H1 (cell line): ENCODE results near the gene ASF1A. TPM values are rescaled to one million over a fixed set of nuclear protein-coding genes. Genes with fewer than 3 reads are reported as not detected.
A peak's percentile ranks its signal among the peaks of the same experiment; 100 is the strongest.

ENCODE experiments used
- CTCF ChIA-PET: fragments of 300-600 bp; sonication (Branson Sonifier 250); formaldehyde crosslinking; loops from one replicate; lab custom pipeline; 2021; ENCODE audit not compliant: partially characterized antibody; lab: Charles Lee
- POLR2A ChIA-PET: fragments of 300-600 bp; sonication (Branson Sonifier 250); formaldehyde crosslinking; loops from one replicate; lab custom pipeline; 2021; ENCODE audit warnings: inconsistent platforms; ENCODE audit not compliant: partially characterized antibody; lab: Charles Lee
- DNase-seq, 2 experiments: peaks; one replicate each; pipeline versions ENCODE4 v3.0.0 to v3.0.0-alpha.2; 2010 to 2022; ENCODE audit warnings: low spot score in 2 of 2, low read depth in 1 of 2, mixed read lengths in 1 of 2
- FAIRE-seq: peaks from 2 replicates; lab custom pipeline; 2011; peaks lifted over from hg19 to GRCh38; lab: Jason Lieb, UNC
- H2AFZ ChIP-seq: 2 replicates; pipeline ENCODE4 v1.8.1; 2012; ENCODE audit warnings: low read length, inconsistent platforms
- H2AK5ac ChIP-seq: 2 replicates; pipeline ENCODE4 v1.6.1; 2013; ENCODE audit warnings: low read depth, low read length
- H2BK120ac ChIP-seq: replicated peaks from 2 replicates; pipeline ENCODE3; 2013; ENCODE audit warnings: low read depth, low read length, inconsistent platforms
- H2BK12ac ChIP-seq: 2 replicates; pipeline ENCODE4 v1.6.1; 2013; ENCODE audit warnings: low read depth, low read length
- H2BK15ac ChIP-seq: 2 replicates; pipeline ENCODE4 v1.6.1; 2013; ENCODE audit warnings: low read length
- H2BK20ac ChIP-seq: 2 replicates; pipeline ENCODE4 v1.6.1; 2013; ENCODE audit warnings: low read length
- H2BK5ac ChIP-seq: 2 replicates; pipeline ENCODE4 v1.6.1; 2013; ENCODE audit warnings: low read depth, low read length
- H3K14ac ChIP-seq: 2 replicates; pipeline ENCODE4 v1.6.1; 2013; ENCODE audit warnings: inconsistent platforms; ENCODE audit not compliant: insufficient read length
- H3K18ac ChIP-seq: 2 replicates; pipeline ENCODE4 v1.6.1; 2013; ENCODE audit warnings: low read length; ENCODE audit errors: extremely low read depth
- H3K23ac ChIP-seq: 2 replicates; pipeline ENCODE4 v1.6.1; 2013; ENCODE audit warnings: inconsistent platforms; ENCODE audit not compliant: insufficient read length
- H3K23me2 ChIP-seq: 2 replicates; pipeline ENCODE4 v1.6.1; 2013; ENCODE audit warnings: low read depth, low read length
- H3K27ac ChIP-seq: 2 replicates; pipeline ENCODE4 v1.6.1; 2011; ENCODE audit warnings: low read depth, low read length, inconsistent platforms
- H3K27me3 ChIP-seq, 4 experiments: replicated peaks in 1 of 4; 1 replicate in 1 of 4; 2 replicates in 3 of 4; pipeline versions ENCODE4 v1.6.1 to v1.8.1; 2011 to 2013; ENCODE audit warnings: low read length in 3 of 4, mild to moderate bottlenecking in 3 of 4, inconsistent platforms in 2 of 4, mixed read lengths in 2 of 4, moderate library complexity in 1 of 4; ENCODE audit not compliant: control insufficient read depth in 3 of 4, insufficient read depth in 3 of 4; ENCODE audit errors: extremely low read depth in 1 of 4
- H3K36me3 ChIP-seq, 4 experiments: 2 replicates each; pipeline versions ENCODE4 v1.6.1 to v1.8.1; 2011 to 2013; ENCODE audit warnings: mild to moderate bottlenecking in 4 of 4, low read length in 3 of 4, moderate library complexity in 2 of 4, control low read depth in 1 of 4, inconsistent platforms in 1 of 4; ENCODE audit not compliant: insufficient read depth in 4 of 4, control insufficient read depth in 2 of 4
- H3K4ac ChIP-seq: replicated peaks from 2 replicates; pipeline ENCODE3; 2013; ENCODE audit warnings: low read length, low read depth, mixed read lengths, inconsistent platforms; ENCODE audit not compliant: insufficient read length
- H3K4me1 ChIP-seq, 4 experiments: replicated peaks in 1 of 4; 1 replicate in 1 of 4; 2 replicates in 3 of 4; pipeline versions ENCODE4 v1.6.1 to v1.8.1; 2011 to 2013; ENCODE audit warnings: low read length in 3 of 4, inconsistent platforms in 2 of 4, mixed read lengths in 1 of 4; ENCODE audit not compliant: insufficient read depth in 4 of 4, control insufficient read depth in 3 of 4
- H3K4me2 ChIP-seq, 2 experiments: 2 replicates each; pipeline versions ENCODE4 v1.6.1 to v1.8.1; 2011 to 2013; ENCODE audit warnings: low read depth in 2 of 2, low read length in 2 of 2, control low read depth in 1 of 2, inconsistent platforms in 1 of 2, mild to moderate bottlenecking in 1 of 2; ENCODE audit not compliant: insufficient read depth in 1 of 2
- H3K4me3 ChIP-seq, 4 experiments: fragments of 200-600, 300-600 bp in 1 of 4; sonication (generic), shearing (Covaris generic), sonication (Bioruptor Twin) in 1 of 4; 2 replicates each; pipeline versions ENCODE4 v1.5.1 to v1.8.1; 2011 to 2016; ENCODE audit warnings: low read length in 4 of 4, low read depth in 3 of 4, control low read depth in 2 of 4, inconsistent platforms in 2 of 4, mild to moderate bottlenecking in 2 of 4, mixed read lengths in 1 of 4, moderate library complexity in 1 of 4; ENCODE audit not compliant: insufficient read depth in 2 of 4; ENCODE audit errors: extremely low read depth in 1 of 4
- H3K56ac ChIP-seq: replicated peaks from 2 replicates; pipeline ENCODE3; 2013; ENCODE audit warnings: low read depth, mild to moderate bottlenecking, mixed read lengths, low read length, inconsistent platforms; ENCODE audit not compliant: insufficient read length
- H3K79me1 ChIP-seq: 2 replicates; pipeline ENCODE4 v1.6.1; 2013; ENCODE audit warnings: low read depth, low read length, control low read depth
- H3K79me2 ChIP-seq, 2 experiments: 2 replicates each; pipeline versions ENCODE4 v1.6.1 to v1.8.1; 2012 to 2013; ENCODE audit warnings: low read length in 2 of 2, mild to moderate bottlenecking in 2 of 2, inconsistent platforms in 1 of 2; ENCODE audit not compliant: insufficient read depth in 2 of 2, control insufficient read depth in 1 of 2
- H3K9ac ChIP-seq, 4 experiments: replicated peaks in 1 of 4; 1 replicate in 1 of 4; 2 replicates in 3 of 4; pipeline versions ENCODE4 v1.6.1 to v1.8.1; 2011 to 2013; ENCODE audit warnings: low read depth in 3 of 4, low read length in 3 of 4, control low read depth in 2 of 4, mild to moderate bottlenecking in 2 of 4, moderate library complexity in 2 of 4, inconsistent platforms in 1 of 4; ENCODE audit errors: extremely low read depth in 1 of 4
- H3K9me3 ChIP-seq, 2 experiments: 2 replicates each; pipeline versions ENCODE4 v1.6.1 to v1.8.1; 2012 to 2013; ENCODE audit warnings: mild to moderate bottlenecking in 2 of 2, moderate library complexity in 2 of 2, control low read depth in 1 of 2, inconsistent platforms in 1 of 2, low read depth in 1 of 2, low read length in 1 of 2, mixed read lengths in 1 of 2; ENCODE audit not compliant: insufficient read depth in 2 of 2
- H4K20me1 ChIP-seq, 2 experiments: replicated peaks in 1 of 2; 2 replicates each; pipeline versions ENCODE3 to v1.8.1; 2011 to 2013; ENCODE audit warnings: inconsistent platforms in 2 of 2, low read length in 2 of 2, mild to moderate bottlenecking in 1 of 2; ENCODE audit not compliant: insufficient read depth in 2 of 2, control insufficient read depth in 1 of 2
- H4K5ac ChIP-seq: 2 replicates; pipeline ENCODE4 v1.6.1; 2013; ENCODE audit warnings: low read length, low read depth, mixed read lengths, inconsistent platforms; ENCODE audit not compliant: insufficient read length
- H4K8ac ChIP-seq: 2 replicates; pipeline ENCODE4 v1.8.0; 2013; ENCODE audit warnings: mild to moderate bottlenecking, moderate library complexity, low read length, inconsistent platforms; ENCODE audit not compliant: insufficient read depth; ENCODE audit errors: extremely low read depth
- H4K91ac ChIP-seq: replicated peaks from 2 replicates; pipeline ENCODE3; 2013; ENCODE audit warnings: low read length, mixed read lengths, inconsistent platforms; ENCODE audit not compliant: insufficient read length
- CTBP2 ChIP-seq: IDR thresholded peaks from 2 replicates; pipeline ENCODE4 v1.7.0; 2011; ENCODE audit warnings: borderline replicate concordance, mild to moderate bottlenecking, moderate library complexity, mixed read lengths, low read length; ENCODE audit not compliant: insufficient read depth, insufficient read length
- EGR1 ChIP-seq: IDR thresholded peaks from 2 replicates; pipeline ENCODE4 v1.6.1; 2011; ENCODE audit warnings: low read depth, low read length, borderline replicate concordance
- GABPA ChIP-seq: IDR thresholded peaks from 2 replicates; pipeline ENCODE4 v1.6.1; 2011; ENCODE audit warnings: mild to moderate bottlenecking, low read length, moderate library complexity, borderline replicate concordance; ENCODE audit not compliant: insufficient read depth
- MAFK ChIP-seq: IDR thresholded peaks from 2 replicates; pipeline ENCODE4 v1.6.1; 2012; ENCODE audit warnings: low read depth, mild to moderate bottlenecking, improper control_type of control experiment, low read length
- POLR2AphosphoS5 ChIP-seq: IDR thresholded peaks from 2 replicates; pipeline ENCODE4 v1.6.1; 2011; ENCODE audit warnings: low read depth, low read length
- POU5F1 ChIP-seq: IDR thresholded peaks from 2 replicates; pipeline ENCODE4 v1.6.1; 2011; ENCODE audit warnings: low read depth, mild to moderate bottlenecking, low read length, moderate library complexity
- SAP30 ChIP-seq: fragments of 300-600 bp; sonication (generic); IDR thresholded peaks from 2 replicates; pipeline ENCODE4 v1.7.1; 2012; ENCODE audit warnings: low read length, moderate library complexity, mild to moderate bottlenecking, inconsistent platforms; ENCODE audit not compliant: insufficient read depth, insufficient replicate concordance
- SIRT6 ChIP-seq: IDR thresholded peaks from one replicate; pipeline ENCODE4 v1.7.1; 2012; ENCODE audit warnings: low read length, inconsistent platforms
- SP1 ChIP-seq: IDR thresholded peaks from 2 replicates; pipeline ENCODE4 v1.6.1; 2011; ENCODE audit warnings: low read depth, low read length
- YY1 ChIP-seq: IDR thresholded peaks from 2 replicates; pipeline ENCODE4 v1.6.1; 2011; ENCODE audit warnings: low read depth, mild to moderate bottlenecking, low read length
- ZNF274 ChIP-seq: IDR thresholded peaks from 2 replicates; pipeline ENCODE4 v1.7.0; 2012; ENCODE audit warnings: low read length, borderline replicate concordance; ENCODE audit errors: extremely low read depth
- WGBS, 2 experiments: shearing (Covaris generic) in 1 of 2; methylation state at CpG; one replicate each; pipeline versions ENCODE4 v1.1.6 to v1.1.7; 2013 to 2015; ENCODE audit warnings: low lambda C conversion rate in 2 of 2, mixed read lengths in 2 of 2, inconsistent platforms in 1 of 2, low coverage in 1 of 2, missing lambda C conversion rate in 1 of 2; ENCODE audit not compliant: insufficient replicate concordance in 2 of 2, insufficient coverage in 1 of 2, insufficient read length in 1 of 2; ENCODE audit errors: extremely low coverage in 1 of 2, missing lambda C conversion rate in 1 of 2; 5-methylcytosine and 5-hydroxymethylcytosine counted together
- polyA plus RNA-seq, 7 experiments: library from polyadenylated mRNA; depleted of rRNA in 3 of 7; stranded (reverse) in 5 of 7; unstranded in 2 of 7; fragments of >200 nt in 5 of 7; fragments of 200-250 nt in 2 of 7; gene quantifications; 1 replicate in 5 of 7; 2 replicates in 1 of 7; 4 replicates in 1 of 7; pipeline versions ENCODE4 v1.2.1 to v1.2.3, GENCODE V29; 2011 to 2013; ENCODE audit warnings: missing spikeins in 2 of 7, mixed read lengths in 2 of 7
- total RNA-seq: library from RNA; stranded (reverse); fragmentation: NEBNext Ultra II Directional; extraction: Animal tissue kit (Norgen Biotek cat#: 25700); gene quantifications from 2 replicates; pipeline ENCODE4 v1.2.1, GENCODE V29; 2021
- TF ChIP-seq, protein P1 (sequence below): IDR thresholded peaks from 2 replicates; pipeline ENCODE4 v1.6.1; 2012; ENCODE audit warnings: low read length, inconsistent platforms

ASF1A gene
- total and polyA plus RNA-seq, 2 of the 8 experiments (the other 6 are each of a cell fraction or from before 2014, with no cell fraction given) = 11.4 to 50.2 TPM

GRCh38 chr6:118869894-118870589 is 23.9 kb upstream of the ASF1A start:
- no peaks in the 10 kb centered on the region for H3K9me3 ChIP-seq
- no peak overlapping the region for H3K27ac ChIP-seq
- peaks cover 0 to 9% of the 10 kb centered on the region in 2 experiments; a peak in 2 of 4 replicates for H3K79me2 ChIP-seq
- H2AFZ ChIP-seq = no peak overlapping the region
- no peaks in the 10 kb centered on the region for H3K79me1 ChIP-seq
- H4K91ac ChIP-seq = no peak overlapping the region
- H3K27me3 ChIP-seq = no peaks in the 10 kb centered on the region
- no peaks in the 10 kb centered on the region; the same call in 1 of the 2 replicates for H3K23me2 ChIP-seq
- H3K4me3 ChIP-seq = no peak overlapping the region
- no peak overlapping the region for H3K56ac ChIP-seq
- no peaks in the 10 kb centered on the region for H3K36me3 ChIP-seq
- no peak overlapping the region for H3K14ac ChIP-seq
- no peak overlapping the region for H4K8ac ChIP-seq
- H3K23ac ChIP-seq = no peak overlapping the region
- H2AK5ac ChIP-seq = no peak overlapping the region
- H2BK20ac ChIP-seq = no peak overlapping the region
- no peak overlapping the region for H2BK15ac ChIP-seq
- no peak overlapping the region for H3K4me2 ChIP-seq
- FAIRE-seq (peak; percentile 13), DNase-seq (no peak)
- WGBS, 2 experiments = 90% methylated on average over 2 of the region's 2 CpGs; no CpG with 5 or more reads in 1 of the 2 experiments
- H4K5ac ChIP-seq = no peak overlapping the region
- no peak overlapping the region for H2BK12ac ChIP-seq
- H3K9ac ChIP-seq = no peak overlapping the region
- no peak overlapping the region for H2BK5ac ChIP-seq
- no peak overlapping the region for H3K18ac ChIP-seq
- no peak overlapping the region for H2BK120ac ChIP-seq
- H3K4me1 ChIP-seq = no peaks in the 10 kb centered on the region
- ChIA-PET POLR2A (no interaction called here), CTCF (no interaction called here)
- no peaks in the 10 kb centered on the region for H4K20me1 ChIP-seq
- no peak overlapping the region for H3K4ac ChIP-seq
- TF ChIP-seq POLR2AphosphoS5 (no peak), SIRT6 (no peak), MAFK (no peak), EGR1 (no peak), YY1 (no peak), CTBP2 (no peak), ZNF274 (no peak), POU5F1 (no peak), SP1 (no peak), GABPA (no peak), SAP30 (no peak)
- TF ChIP-seq, protein P1, sequence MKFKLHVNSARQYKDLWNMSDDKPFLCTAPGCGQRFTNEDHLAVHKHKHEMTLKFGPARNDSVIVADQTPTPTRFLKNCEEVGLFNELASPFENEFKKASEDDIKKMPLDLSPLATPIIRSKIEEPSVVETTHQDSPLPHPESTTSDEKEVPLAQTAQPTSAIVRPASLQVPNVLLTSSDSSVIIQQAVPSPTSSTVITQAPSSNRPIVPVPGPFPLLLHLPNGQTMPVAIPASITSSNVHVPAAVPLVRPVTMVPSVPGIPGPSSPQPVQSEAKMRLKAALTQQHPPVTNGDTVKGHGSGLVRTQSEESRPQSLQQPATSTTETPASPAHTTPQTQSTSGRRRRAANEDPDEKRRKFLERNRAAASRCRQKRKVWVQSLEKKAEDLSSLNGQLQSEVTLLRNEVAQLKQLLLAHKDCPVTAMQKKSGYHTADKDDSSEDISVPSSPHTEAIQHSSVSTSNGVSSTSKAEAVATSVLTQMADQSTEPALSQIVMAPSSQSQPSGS = no peak
